Endometrium (tissue), 2 donors: ENCODE data around the gene ELAPOR2.
"Not testable (repeated sequence)": the region's sequence is repeated elsewhere in the genome, so short reads cannot be mapped to it uniquely, and the experiment has no call there.

Experiments
- FAIRE-seq: peaks from 2 replicates; lab custom pipeline; 2012; peaks lifted over from hg19 to GRCh38; lab: Jason Lieb, UNC
- donor health status: control.
- donor health status: control.

Gene ELAPOR2

DNA sequence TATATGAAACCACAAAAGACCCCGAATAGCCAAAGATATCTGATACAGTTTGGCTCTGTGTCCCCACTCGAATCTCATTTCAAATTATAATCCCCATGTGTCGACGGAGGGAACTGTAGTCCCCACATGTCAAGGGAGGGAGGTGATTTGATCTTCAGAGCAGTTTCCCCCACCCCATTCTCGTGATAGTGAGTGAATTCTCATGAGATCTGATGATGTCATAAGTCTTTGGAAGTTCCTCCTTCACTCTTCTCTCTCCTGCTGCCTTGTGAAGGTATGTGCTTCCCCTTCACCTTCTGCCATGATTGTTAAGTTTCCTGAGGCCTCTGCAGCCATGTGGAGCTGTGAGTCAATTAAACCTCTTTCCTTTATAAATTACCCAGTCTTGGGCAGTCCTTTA lies 13.0 kb downstream of the ELAPOR2 start:
- FAIRE-seq, result no peak

DNA sequence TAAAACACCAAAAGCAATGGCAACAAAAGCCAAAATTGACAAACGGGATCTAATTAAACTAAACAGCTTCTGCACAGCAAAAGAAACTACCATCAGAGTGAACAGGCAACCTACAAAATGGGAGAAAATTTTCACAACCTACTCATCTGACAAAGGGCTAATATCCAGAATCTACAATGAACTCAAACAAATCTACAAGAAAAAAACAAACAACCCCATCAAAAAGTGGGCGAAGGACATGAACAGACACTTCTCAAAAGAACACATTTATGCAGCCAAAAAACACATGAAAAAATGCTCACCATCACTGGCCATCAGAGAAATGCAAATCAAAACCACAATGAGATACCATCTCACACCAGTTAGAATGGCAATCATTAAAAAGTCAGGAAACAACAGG lies 14.7 kb downstream of the ELAPOR2 start:
- FAIRE-seq, result not testable (repeated sequence)

DNA sequence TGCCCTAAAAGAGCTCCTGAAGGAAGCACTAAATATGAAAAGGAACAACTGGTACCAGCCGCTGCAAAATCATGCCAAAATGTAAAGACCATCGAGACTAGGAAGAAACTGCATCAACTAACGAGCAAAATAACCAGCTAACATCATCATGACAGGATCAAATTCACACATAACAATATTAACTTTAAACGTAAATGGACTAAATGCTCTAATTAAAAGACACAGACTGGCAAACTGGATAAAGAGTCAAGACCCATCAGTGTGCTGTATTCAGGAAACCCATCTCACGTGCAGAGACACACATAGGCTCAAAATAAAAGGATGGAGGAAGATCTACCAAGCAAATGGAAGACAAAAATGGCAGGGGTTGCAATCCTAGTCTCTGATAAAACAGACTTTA lies 17.9 kb downstream of the ELAPOR2 start:
- FAIRE-seq, result not testable (repeated sequence)

DNA sequence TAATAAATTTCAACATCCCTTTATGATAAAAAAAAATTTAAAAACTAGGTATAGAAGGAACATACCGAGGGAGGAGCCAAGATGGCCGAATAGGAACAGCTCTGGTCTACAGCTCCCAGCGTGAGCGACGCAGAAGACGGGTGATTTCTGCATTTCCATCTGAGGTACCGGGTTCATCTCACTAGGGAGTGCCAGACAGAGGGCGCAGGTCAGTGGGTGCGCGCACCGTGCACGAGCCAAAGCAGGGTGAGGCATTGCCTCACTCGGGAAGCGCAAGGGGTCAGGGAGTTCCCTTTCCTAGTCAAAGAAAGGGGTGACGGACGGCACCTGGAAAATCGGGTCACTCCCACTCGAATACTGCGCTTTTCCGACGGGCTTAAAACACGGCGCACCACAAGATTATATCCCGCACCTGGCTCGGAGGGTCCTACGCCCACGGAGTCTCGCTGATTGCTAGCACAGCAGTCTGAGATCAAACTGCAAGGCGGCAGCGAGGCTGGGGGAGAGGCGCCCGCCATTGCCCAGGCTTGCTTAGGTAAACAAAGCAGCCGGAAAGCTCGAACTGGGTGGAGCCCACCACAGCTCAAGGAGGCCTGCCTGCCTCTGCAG lies 19.7 kb downstream of the ELAPOR2 start:
- not testable (repeated sequence) for FAIRE-seq

GRCh38 chr7:87038993-87039690 lies 20.3 kb downstream of the ELAPOR2 start:
- FAIRE-seq, result no peak

DNA sequence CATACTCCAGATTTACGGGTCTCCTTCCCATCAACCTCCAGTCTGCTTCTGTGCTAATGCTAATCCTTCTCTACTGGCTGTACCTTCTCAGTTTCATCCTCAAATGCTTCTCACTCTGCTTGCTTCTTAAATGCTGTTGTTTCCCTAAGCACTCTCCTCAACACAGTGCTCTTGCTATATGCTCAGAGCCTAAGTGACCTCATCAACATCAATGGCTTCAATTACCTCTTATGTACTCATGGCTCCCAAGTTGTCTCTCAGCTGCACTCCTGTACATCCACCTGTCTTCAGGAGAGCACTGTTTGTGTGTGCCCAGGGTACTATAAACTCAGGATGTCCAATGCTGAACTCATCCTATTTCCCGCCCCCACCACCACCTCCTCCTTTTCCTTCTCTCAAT lies 22.5 kb downstream of the ELAPOR2 start:
- FAIRE-seq, result no peak

DNA sequence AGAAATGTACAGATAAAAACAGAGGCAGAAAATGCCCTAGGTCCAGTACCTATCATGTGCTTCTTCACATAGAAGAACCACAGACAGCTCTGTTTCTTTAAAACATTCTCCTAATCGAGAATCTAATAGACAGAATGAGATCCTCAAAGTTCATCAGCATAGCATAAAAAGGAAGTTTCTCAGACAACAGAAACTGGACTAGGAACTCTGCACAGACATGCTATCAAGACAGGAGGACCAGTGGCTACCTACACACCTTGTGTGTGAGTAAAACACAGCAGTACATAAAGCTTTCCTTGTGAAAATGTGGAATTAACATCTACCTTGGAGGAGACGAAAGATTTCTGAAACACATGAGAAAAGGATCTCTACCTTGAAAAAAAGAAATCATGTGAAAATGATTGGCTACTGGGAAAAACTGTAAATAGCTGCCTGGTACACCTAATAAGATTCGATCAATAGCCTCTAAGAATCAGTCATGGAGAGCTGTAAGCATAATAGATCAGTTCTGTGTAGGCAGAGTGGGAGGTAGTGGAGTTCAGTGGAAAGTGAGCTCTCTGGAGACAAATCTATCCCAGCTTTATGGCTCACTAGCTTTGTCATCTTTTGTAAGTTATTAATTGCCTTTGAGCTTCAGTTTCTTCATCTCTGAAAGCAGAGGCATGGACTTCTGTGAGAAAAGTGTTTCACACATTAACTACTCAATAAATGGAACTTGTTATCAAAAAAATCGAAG lies 26.7 kb downstream of the ELAPOR2 start:
- FAIRE-seq, result no peak

DNA sequence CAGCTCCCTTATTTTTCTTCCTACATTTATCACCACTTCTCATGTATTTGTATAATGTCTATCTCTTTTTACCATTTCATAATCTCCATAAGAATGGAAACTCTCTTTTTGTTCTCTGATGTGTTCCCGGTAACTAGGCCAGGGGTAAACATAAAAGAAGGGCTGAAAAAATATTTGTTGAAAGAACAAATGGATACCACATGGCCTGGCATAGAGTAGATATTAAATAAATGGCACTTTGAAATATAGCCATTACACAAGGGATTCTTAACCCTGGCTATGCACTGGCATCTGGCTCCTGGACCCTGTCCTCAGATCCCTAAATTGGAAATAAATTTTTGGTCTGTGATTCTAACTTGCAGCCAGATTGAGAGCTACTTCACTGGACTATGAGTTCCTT lies 30.4 kb downstream of the ELAPOR2 start:
- FAIRE-seq, result no peak

DNA sequence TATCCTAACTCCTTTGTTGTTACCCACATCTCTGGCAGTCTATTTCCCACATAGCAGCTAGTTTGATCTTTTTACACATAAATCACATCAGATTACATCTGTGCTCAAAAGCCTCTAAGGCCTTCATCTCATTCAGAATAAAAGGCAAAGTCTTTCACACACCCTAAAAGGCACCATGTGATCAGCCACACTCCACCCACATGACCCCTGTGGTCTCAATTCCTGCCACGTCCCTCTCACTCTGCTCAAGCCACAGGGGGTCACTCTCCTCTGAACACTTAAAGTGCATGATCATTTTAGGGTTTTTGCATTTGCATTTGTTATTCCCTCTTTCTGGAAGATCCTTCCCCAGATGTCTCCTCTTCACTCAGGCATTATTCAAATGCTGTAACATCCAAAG lies 30.8 kb downstream of the ELAPOR2 start:
- no peak for FAIRE-seq

DNA sequence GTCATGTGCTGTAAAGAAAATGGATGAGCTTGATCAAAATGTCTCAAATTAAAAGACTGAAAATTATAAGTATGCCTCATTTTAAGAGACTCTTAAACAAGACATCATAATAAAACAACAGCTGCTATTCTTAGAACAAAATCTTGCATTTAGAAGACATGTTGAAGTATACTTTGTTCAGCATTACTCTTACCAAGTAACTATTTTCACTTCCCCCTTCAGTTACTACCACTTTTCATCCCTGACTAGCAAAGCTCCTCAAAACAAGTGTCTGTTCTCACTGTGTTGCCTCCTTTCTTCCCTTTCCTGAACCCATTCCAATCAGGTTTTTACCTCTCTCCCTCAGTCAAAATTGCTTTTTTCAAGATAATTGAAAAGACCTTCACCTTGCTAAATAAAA lies 31.6 kb downstream of the ELAPOR2 start:
- no peak for FAIRE-seq

DNA sequence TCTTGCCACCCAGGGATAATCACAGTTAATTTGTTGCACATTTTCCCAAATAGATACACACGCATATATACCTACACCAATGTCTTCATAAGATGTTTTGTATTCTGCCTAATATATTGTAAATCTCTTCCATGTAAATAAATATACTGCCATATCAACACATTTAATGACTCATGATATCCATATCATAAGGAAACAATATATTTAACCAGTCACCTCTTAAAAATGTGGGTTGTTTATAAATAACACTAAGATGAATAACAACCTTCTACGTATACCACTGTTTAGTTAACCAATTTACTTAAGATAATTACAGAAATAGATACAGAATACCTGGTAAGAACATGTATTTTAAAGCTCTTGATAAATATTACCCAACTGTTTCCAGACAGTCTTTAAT lies 38.2 kb downstream of the ELAPOR2 start:
- FAIRE-seq, result no peak

GRCh38 chr7:87016606-87017005 lies 42.8 kb downstream of the ELAPOR2 start:
- FAIRE-seq, result no peak

GRCh38 chr7:87013840-87014190 lies 45.6 kb downstream of the ELAPOR2 start:
- no peak for FAIRE-seq

GRCh38 chr7:87013136-87013839 lies 46.2 kb downstream of the ELAPOR2 start:
- no peak for FAIRE-seq
